AG04450 (cell line): ENCODE measurements around the gene BCKDK. TPM values are rescaled to one million over a fixed set of nuclear protein-coding genes. Genes with fewer than 3 reads are reported as not detected.
A peak's percentile ranks its signal among the peaks of the same experiment; 100 is the strongest.

ENCODE experiments used
- CTCF ChIA-PET: fragments of 300-600, 350-600 bp; formaldehyde crosslinking; extraction: SDS; loops from one replicate; lab custom pipeline; 2022; ENCODE audit warnings: antibody characterized with exemption, inconsistent platforms; lab: Charles Lee
- POLR2A ChIA-PET: fragments of 350-600 bp; formaldehyde crosslinking; extraction: SDS; loops from one replicate; lab custom pipeline; 2021; ENCODE audit warnings: antibody characterized with exemption, inconsistent platforms; lab: Yijun Ruan, JAX
- DNase-seq: peaks from one replicate; pipeline ENCODE4 v3.0.0-alpha.2; 2011; ENCODE audit warnings: low read depth, low spot score
- H3K27ac ChIP-seq: one replicate; pipeline ENCODE4 v1.5.1; 2012; ENCODE audit warnings: low read depth, low read length, control low read depth
- H3K27me3 ChIP-seq: one replicate; pipeline ENCODE4 v1.6.0; 2012; ENCODE audit warnings: low read length; ENCODE audit not compliant: control insufficient read depth, insufficient read depth
- H3K4me3 ChIP-seq: 2 replicates; pipeline ENCODE4 v1.5.1; 2011; ENCODE audit warnings: mild to moderate bottlenecking, low read depth, low read length, control low read depth
- H3K9me3 ChIP-seq: 2 replicates; pipeline ENCODE4 v1.5.1; 2012; ENCODE audit warnings: low read length; ENCODE audit not compliant: control insufficient read depth, insufficient read depth
- polyA plus RNA-seq: library from polyadenylated mRNA; depleted of rRNA; stranded (reverse); fragments of >200 nt; gene quantifications from 2 replicates; pipeline ENCODE4 v1.2.3, GENCODE V29; 2011
- TF ChIP-seq, protein P1 (sequence below): IDR thresholded peaks from 2 replicates; pipeline ENCODE4 v1.5.1; 2011; ENCODE audit warnings: low read depth, low read length, control low read depth, inconsistent platforms

The BCKDK gene
- polyA plus RNA-seq, 1 experiment = 31.6 TPM

DNA sequence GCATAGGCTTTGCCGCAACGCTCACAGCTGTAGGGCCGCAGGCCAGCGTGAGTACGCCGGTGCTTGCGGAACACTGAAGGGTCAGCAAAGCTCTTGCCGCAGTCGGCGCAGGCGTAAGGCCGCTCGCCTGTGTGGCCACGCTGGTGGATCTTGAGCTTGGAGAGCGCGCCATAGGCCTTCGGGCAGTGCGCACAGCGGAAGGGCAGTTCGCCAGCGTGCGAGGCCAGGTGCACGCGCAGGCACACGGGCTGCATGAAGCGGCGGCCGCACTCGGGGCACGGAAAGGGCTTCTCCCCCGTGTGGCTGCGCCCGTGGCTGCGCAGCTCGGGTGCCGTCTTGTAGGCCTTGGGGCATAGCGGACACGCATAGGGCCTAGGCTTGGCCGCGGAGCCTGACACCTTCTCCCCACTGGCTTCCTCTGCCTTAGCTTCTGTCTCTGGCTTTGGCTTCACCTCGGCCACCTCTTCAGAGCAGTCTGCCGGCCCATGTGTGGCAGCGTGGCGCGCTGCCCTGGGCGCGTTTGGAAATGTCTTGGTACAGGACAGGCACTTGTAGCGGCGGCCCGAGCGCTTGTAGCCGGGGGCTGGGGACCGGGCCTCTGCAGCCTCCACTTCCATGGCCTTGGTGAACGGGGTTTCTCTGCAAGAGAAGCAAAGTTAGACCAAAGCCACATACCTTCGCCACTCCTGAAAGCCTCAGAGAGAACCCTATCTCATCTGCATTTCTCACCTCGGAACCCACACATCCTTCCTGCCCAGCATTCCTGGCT lies 44.2 kb upstream of the BCKDK start:
- Histone ChIP-seq H3K9me3 (peaks cover 5% of the 10 kb centered on the region; the same call in 1 of the 2 replicates), H3K4me3 (no peak overlapping the region), H3K27ac (peak overlapping the region; percentile 99), H3K27me3 (no peaks in the 10 kb centered on the region)
- TF ChIP-seq, protein P1, sequence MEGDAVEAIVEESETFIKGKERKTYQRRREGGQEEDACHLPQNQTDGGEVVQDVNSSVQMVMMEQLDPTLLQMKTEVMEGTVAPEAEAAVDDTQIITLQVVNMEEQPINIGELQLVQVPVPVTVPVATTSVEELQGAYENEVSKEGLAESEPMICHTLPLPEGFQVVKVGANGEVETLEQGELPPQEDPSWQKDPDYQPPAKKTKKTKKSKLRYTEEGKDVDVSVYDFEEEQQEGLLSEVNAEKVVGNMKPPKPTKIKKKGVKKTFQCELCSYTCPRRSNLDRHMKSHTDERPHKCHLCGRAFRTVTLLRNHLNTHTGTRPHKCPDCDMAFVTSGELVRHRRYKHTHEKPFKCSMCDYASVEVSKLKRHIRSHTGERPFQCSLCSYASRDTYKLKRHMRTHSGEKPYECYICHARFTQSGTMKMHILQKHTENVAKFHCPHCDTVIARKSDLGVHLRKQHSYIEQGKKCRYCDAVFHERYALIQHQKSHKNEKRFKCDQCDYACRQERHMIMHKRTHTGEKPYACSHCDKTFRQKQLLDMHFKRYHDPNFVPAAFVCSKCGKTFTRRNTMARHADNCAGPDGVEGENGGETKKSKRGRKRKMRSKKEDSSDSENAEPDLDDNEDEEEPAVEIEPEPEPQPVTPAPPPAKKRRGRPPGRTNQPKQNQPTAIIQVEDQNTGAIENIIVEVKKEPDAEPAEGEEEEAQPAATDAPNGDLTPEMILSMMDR = no peak
- CTCF ChIA-PET = no interaction called here
- POLR2A ChIA-PET = interaction anchor here (1.4 to 1.5 kb wide), 2 partner anchors 10 to 116 kb away, joined by 7 to 15 read pairs; partner anchors contain the start of genes FUS, ZNF646 and ZNF668
- no peak for DNase-seq

DNA sequence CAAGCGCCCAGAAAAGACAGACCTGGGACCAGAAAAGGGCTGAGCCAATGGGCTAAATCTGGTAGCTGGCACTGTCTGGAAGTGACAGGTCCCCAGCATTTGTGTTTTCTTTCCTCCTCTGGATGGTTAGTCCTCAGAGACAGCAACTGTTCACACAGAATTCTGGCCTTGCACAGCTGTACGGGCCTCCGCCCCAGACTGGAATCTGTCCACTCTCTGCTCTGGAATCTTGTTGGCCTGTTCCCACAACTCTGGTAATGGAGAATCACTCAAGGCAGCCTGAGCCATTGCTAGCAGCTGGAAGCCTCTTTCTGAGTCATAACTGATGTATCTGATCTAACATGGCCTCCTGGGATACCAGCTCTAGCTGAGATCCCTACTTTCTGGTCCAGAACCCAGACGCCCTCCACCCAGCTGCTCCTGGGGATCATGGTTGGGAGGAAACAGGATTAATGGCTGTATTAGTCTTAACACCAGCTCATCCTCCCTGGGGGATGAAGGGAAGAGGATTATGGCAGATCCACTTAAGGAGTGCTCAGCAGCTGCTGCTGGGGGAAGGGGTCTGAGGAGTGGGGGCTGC lies 43.2 kb upstream of the BCKDK start:
- Histone ChIP-seq H3K4me3 (peak overlapping the region; percentile 25), H3K9me3 (peaks cover 5% of the 10 kb centered on the region; the same call in 1 of the 2 replicates), H3K27me3 (no peaks in the 10 kb centered on the region), H3K27ac (peak overlapping the region; percentile 99)
- peak; percentile 89 for DNase-seq
- ChIA-PET CTCF (interaction anchor here (0.5 kb wide), 1 partner anchor 71 kb away, joined by 3 read pairs; no protein-coding TSS in a partner anchor), POLR2A (interaction anchor here (0.8 to 1.5 kb wide), 6 partner anchors 8 to 115 kb away, joined by 3 to 15 read pairs (median 6); partner anchors contain the start of genes FUS, STX4, ZNF646 and ZNF668)
- TF ChIP-seq, protein P1 = no peak

DNA sequence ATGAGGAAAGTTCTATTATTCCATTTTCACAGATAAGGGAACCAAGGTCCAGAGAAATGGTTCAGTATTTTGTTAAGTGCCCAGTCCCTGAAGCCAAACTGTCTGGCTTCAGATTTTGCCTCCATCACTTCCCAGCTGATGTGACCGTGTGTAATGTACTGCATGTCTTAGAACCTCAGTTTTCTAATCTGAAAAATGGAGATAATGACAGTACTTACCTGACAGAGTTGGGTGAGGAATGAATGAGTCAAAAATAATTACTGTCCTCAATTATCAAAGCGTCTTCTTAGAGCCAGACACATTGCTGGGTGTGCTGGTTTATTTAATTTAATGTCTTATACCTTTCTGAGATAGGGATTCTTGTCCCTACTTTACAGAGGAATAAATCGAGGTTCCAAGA lies 40.8 kb upstream of the BCKDK start:
- CTCF ChIA-PET = interaction anchor here (0.6 to 1.7 kb wide), 3 partner anchors 25 to 114 kb away, joined by 4 to 9 read pairs (median 4); no protein-coding TSS in a partner anchor
- TF ChIP-seq, protein P1 = no peak
- Histone ChIP-seq H3K9me3 (peaks cover 5% of the 10 kb centered on the region; the same call in 1 of the 2 replicates), H3K4me3 (no peak overlapping the region), H3K27ac (no peak overlapping the region), H3K27me3 (no peaks in the 10 kb centered on the region)
- POLR2A ChIA-PET = interaction anchor here (1.0 kb wide), 1 partner anchor 113 kb away, joined by 3 read pairs; the partner anchor contains the start of gene FUS
- no peak for DNase-seq

DNA sequence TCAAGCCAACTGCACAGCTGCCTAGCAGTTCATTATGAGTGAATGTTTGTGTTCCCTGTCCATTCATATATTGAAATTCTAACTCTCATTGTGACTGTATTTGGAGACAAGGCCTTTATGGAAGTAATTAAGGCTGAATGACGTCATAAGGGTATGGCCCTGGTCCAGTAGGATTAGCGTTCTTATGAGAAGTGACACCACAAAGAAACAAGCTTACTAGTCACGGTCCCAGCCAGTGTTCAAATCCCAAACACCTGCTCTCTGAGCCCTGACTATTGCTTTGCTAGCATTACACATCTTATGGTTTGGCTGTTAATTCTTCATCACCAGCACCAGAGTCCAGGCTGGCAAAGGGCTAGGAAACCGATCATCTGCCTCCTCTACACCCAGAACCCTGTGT lies 36.3 kb upstream of the BCKDK start:
- POLR2A ChIA-PET = interaction anchor here (0.6 to 2.3 kb wide), 3 partner anchors 39 to 381 kb away, joined by 3 to 13 read pairs (median 4); partner anchors contain the start of genes FUS and STX4
- H3K9me3 ChIP-seq = peaks cover 4% of the 10 kb centered on the region; the same call in 1 of the 2 replicates
- H3K27me3 ChIP-seq = no peaks in the 10 kb centered on the region
- H3K27ac ChIP-seq = peak overlapping the region; percentile 94
- no peak for DNase-seq
- TF ChIP-seq, protein P1 = no peak
- peak overlapping the region; percentile 99 for H3K4me3 ChIP-seq
- CTCF ChIA-PET = interaction anchor here (0.9 to 1.0 kb wide), 2 partner anchors 71 to 87 kb away, joined by 3 read pairs; partner anchors contain the start of gene HSD3B7
